ENCODE measurements around the gene NMNAT3. TPM values are rescaled to one million over a fixed set of nuclear protein-coding genes. Genes with fewer than 3 reads are reported as not detected.
A peak's percentile ranks its signal among the peaks of the same experiment; 100 is the strongest.

NMNAT3 gene
- total RNA-seq, 6 donors from 2014 or later = 3.3 to 8.4 (median 5.5) TPM

GRCh38 chr3:139611528-139611927, 66.2 kb downstream of the NMNAT3 start:
- WGBS, 2 donors = 84 to 85% methylated on average over 5 of the region's 5 CpGs
- no peaks in the 10 kb centered on the region for H3K27me3 ChIP-seq
- peak in 1 of 2 donors; percentile 15 for DNase-seq
- no peak overlapping the region for H3K4me3 ChIP-seq
- no peaks in the 10 kb centered on the region for H3K9me3 ChIP-seq
- no peak overlapping the region for H3K27ac ChIP-seq
- no peaks in the 10 kb centered on the region for H3K36me3 ChIP-seq
- no peaks in the 10 kb centered on the region for H3K4me1 ChIP-seq
- no peak for TF ChIP-seq CTCF (IDR thresholded peaks at IDR 0.05)
- TF ChIP-seq POLR2A (IDR thresholded peaks at IDR 0.05) = no peak
- TF ChIP-seq POLR2AphosphoS5 (IDR thresholded peaks at IDR 0.05) = no peak
- TF ChIP-seq EP300 (IDR thresholded peaks at IDR 0.05) = no peak
- no peak for ATAC-seq (ENCODE audit: low FRiP score in 2 of 2)

- no peak overlapping the region for H3K27ac ChIP-seq
- DNase-seq (no peak), ATAC-seq (ENCODE audit: low FRiP score in 2 of 2) (no peak)
- no peak overlapping the region for H3K4me3 ChIP-seq
- H3K9me3 ChIP-seq = no peaks in the 10 kb centered on the region
- H3K36me3 ChIP-seq = no peaks in the 10 kb centered on the region
- TF ChIP-seq POLR2AphosphoS5 (IDR thresholded peaks at IDR 0.05) (no peak), EP300 (IDR thresholded peaks at IDR 0.05) (no peak), CTCF (IDR thresholded peaks at IDR 0.05) (no peak), POLR2A (IDR thresholded peaks at IDR 0.05) (no peak)
- no peaks in the 10 kb centered on the region for H3K4me1 ChIP-seq
- 74 to 78% methylated on average over 4 of the region's 4 CpGs for WGBS, 2 donors
- no peaks in the 10 kb centered on the region for H3K27me3 ChIP-seq
Observed at GRCh38 chr3:139610886-139611285, 66.9 kb downstream of the NMNAT3 start.

GRCh38 chr3:139608924-139609323, 68.8 kb downstream of the NMNAT3 start:
- DNase-seq (no peak), ATAC-seq (ENCODE audit: low FRiP score in 2 of 2) (no peak)
- Histone ChIP-seq H3K36me3 (no peaks in the 10 kb centered on the region), H3K9me3 (no peaks in the 10 kb centered on the region), H3K27me3 (no peaks in the 10 kb centered on the region), H3K4me1 (no peaks in the 10 kb centered on the region), H3K27ac (no peak overlapping the region), H3K4me3 (no peak overlapping the region)
- 72 to 79% methylated on average over 3 of the region's 3 CpGs for WGBS, 2 donors
- TF ChIP-seq CTCF (IDR thresholded peaks at IDR 0.05) (no peak), POLR2A (IDR thresholded peaks at IDR 0.05) (no peak), EP300 (IDR thresholded peaks at IDR 0.05) (no peak), POLR2AphosphoS5 (IDR thresholded peaks at IDR 0.05) (no peak)

GRCh38 chr3:139608108-139608380, 69.7 kb downstream of the NMNAT3 start:
- WGBS, 2 donors = 92% methylated on average over 3 of the region's 3 CpGs
- ATAC-seq (ENCODE audit: low FRiP score in 2 of 2) (no peak), DNase-seq (no peak)
- TF ChIP-seq EP300 (IDR thresholded peaks at IDR 0.05) (no peak), POLR2A (IDR thresholded peaks at IDR 0.05) (no peak), POLR2AphosphoS5 (IDR thresholded peaks at IDR 0.05) (no peak), CTCF (IDR thresholded peaks at IDR 0.05) (no peak)
- Histone ChIP-seq H3K4me3 (no peak overlapping the region), H3K4me1 (no peaks in the 10 kb centered on the region), H3K36me3 (no peaks in the 10 kb centered on the region), H3K27ac (no peak overlapping the region), H3K9me3 (no peaks in the 10 kb centered on the region), H3K27me3 (no peaks in the 10 kb centered on the region)

GRCh38 chr3:139607257-139608107, 70.3 kb downstream of the NMNAT3 start:
- no peak overlapping the region for H3K4me3 ChIP-seq
- no peaks in the 10 kb centered on the region for H3K27me3 ChIP-seq
- 83 to 92% methylated on average over 2 of the region's 2 CpGs for WGBS, 2 donors
- no peaks in the 10 kb centered on the region for H3K36me3 ChIP-seq
- H3K9me3 ChIP-seq = no peaks in the 10 kb centered on the region
- TF ChIP-seq EP300 (IDR thresholded peaks at IDR 0.05) (no peak), POLR2AphosphoS5 (IDR thresholded peaks at IDR 0.05) (no peak), POLR2A (IDR thresholded peaks at IDR 0.05) (no peak), CTCF (IDR thresholded peaks at IDR 0.05) (no peak)
- H3K27ac ChIP-seq = no peak overlapping the region
- ATAC-seq (ENCODE audit: low FRiP score in 2 of 2) = no peak
- H3K4me1 ChIP-seq = no peaks in the 10 kb centered on the region
- no peak for DNase-seq

All from upper lobe of left lung (tissue), 6 donors.